GM19238 (cell line): ENCODE results near the gene DENND10.
"Not testable (repeated sequence)": the region's sequence is repeated elsewhere in the genome, so short reads cannot be mapped to it uniquely, and the experiment has no call there.

Experiments
- DNase-seq: peaks from one replicate; pipeline ENCODE4 v3.0.0; 2011; ENCODE audit warnings: low spot score; ENCODE audit not compliant: insufficient read length

DENND10 gene

GRCh38 chr10:119131512-119132240, 27.8 kb downstream of the DENND10 start:
- peak; percentile 33 for DNase-seq

- no peak for DNase-seq
Measured at GRCh38 chr10:119132521-119133345, 28.8 kb downstream of the DENND10 start.

- DNase-seq, result no peak
Measured at GRCh38 chr10:119133949-119134348, 30.0 kb downstream of the DENND10 start.

- DNase-seq, result no peak
Measured at GRCh38 chr10:119135513-119135881, 31.6 kb downstream of the DENND10 start.

- DNase-seq, result no peak
Measured at GRCh38 chr10:119136084-119136483, 32.2 kb downstream of the DENND10 start.

- DNase-seq, result not testable (repeated sequence)
Measured at GRCh38 chr10:119137878-119138277, 34.0 kb downstream of the DENND10 start.

GRCh38 chr10:119138346-119139306, 34.7 kb downstream of the DENND10 start:
- no peak for DNase-seq

- DNase-seq, result peak; percentile 19
Measured at GRCh38 chr10:119139464-119140067, 35.7 kb downstream of the DENND10 start.

- no peak for DNase-seq
Measured at GRCh38 chr10:119140603-119141245, 36.8 kb downstream of the DENND10 start.

GRCh38 chr10:119143657-119144056, 39.7 kb downstream of the DENND10 start:
- DNase-seq, result no peak

- DNase-seq, result no peak
Measured at GRCh38 chr10:119149157-119149556, 45.2 kb downstream of the DENND10 start.

- DNase-seq, result no peak
Measured at GRCh38 chr10:119149729-119150128, 45.8 kb downstream of the DENND10 start.

GRCh38 chr10:119151601-119152000, 47.7 kb downstream of the DENND10 start:
- not testable (repeated sequence) for DNase-seq

- no peak for DNase-seq
Measured at GRCh38 chr10:119153041-119153440, 49.1 kb downstream of the DENND10 start.

GRCh38 chr10:119153661-119154060, 49.7 kb downstream of the DENND10 start:
- DNase-seq, result no peak

GRCh38 chr10:119159332-119159731, 55.4 kb downstream of the DENND10 start:
- no peak for DNase-seq

GRCh38 chr10:119161680-119162451, 58.0 kb downstream of the DENND10 start:
- no peak for DNase-seq

- DNase-seq, result no peak
Measured at GRCh38 chr10:119162452-119163092, 58.7 kb downstream of the DENND10 start.
